Measurements from ENCODE around the gene WWP2.
"Not testable (repeated sequence)": the region's sequence is repeated elsewhere in the genome, so short reads cannot be mapped to it uniquely, and the experiment has no call there.

Gene WWP2

DNA sequence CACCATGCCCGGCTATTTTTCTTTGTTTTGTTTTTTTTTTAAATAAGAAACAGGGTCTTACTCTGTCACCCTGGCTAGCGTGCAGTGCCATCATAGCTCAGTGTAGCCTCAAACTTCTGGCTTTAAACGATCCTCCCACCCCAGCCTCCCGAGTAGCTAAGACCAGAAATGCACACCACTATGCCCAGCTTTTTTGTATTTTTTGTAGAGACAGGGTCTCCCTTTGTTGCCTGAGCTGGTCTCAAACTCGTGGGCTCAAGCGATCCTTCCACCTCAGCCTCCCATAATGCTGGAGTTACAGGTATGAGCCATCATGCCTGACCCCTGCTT lies 59.7 kb downstream of the WWP2 start:
- TF ChIP-seq, protein P1, sequence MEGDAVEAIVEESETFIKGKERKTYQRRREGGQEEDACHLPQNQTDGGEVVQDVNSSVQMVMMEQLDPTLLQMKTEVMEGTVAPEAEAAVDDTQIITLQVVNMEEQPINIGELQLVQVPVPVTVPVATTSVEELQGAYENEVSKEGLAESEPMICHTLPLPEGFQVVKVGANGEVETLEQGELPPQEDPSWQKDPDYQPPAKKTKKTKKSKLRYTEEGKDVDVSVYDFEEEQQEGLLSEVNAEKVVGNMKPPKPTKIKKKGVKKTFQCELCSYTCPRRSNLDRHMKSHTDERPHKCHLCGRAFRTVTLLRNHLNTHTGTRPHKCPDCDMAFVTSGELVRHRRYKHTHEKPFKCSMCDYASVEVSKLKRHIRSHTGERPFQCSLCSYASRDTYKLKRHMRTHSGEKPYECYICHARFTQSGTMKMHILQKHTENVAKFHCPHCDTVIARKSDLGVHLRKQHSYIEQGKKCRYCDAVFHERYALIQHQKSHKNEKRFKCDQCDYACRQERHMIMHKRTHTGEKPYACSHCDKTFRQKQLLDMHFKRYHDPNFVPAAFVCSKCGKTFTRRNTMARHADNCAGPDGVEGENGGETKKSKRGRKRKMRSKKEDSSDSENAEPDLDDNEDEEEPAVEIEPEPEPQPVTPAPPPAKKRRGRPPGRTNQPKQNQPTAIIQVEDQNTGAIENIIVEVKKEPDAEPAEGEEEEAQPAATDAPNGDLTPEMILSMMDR (conservative IDR thresholded peaks at IDR 0.05; ENCODE audit: control insufficient read depth, insufficient read depth, low read depth, low read length): no peak
- DNase-seq (ENCODE audit: low read depth): no peak
- no peak overlapping the region for H3K4me3 ChIP-seq (ENCODE audit: control insufficient read depth, low read depth, low read length)

DNA sequence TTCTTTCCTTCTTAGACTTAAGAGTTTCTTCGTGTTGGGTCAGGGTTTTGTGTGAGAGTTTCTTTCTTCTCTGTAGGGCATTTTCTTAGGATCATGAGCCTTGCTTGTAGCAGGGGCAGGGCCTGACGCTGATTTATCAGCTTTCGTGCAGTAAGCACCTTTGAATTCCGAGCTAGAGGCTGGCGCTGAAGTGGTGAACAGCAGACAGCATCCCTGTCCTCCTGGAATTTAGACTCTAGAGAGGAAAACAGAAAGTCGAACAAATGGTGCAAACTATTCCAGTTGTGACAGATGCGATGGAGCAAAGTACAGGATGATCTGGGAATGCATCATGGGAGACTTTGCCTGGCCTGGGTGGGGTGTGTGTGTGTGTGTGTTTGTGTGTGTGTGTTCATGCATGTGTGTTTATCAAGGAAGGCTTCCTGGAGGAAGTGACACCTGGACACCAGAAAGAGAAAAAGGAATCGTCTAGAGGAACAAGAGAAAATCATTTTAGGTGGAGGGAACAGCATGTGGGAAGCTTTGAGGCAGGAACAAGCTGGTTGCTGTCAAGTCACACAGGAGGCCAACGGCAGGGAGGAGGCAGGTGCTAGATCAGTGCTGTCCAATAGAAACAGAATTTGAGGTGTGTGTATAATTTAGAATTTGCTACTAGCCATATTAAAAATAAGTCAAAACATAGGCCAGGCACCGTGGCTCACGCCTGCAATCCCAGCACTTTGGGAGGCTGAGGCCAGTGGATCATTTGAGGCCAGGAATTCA lies 60.2 kb downstream of the WWP2 start:
- TF ChIP-seq, protein P1 (conservative IDR thresholded peaks at IDR 0.05; ENCODE audit: control insufficient read depth, insufficient read depth, low read depth, low read length): no peak
- no peak overlapping the region for H3K4me3 ChIP-seq (ENCODE audit: control insufficient read depth, low read depth, low read length)
- DNase-seq (ENCODE audit: low read depth): no peak

DNA sequence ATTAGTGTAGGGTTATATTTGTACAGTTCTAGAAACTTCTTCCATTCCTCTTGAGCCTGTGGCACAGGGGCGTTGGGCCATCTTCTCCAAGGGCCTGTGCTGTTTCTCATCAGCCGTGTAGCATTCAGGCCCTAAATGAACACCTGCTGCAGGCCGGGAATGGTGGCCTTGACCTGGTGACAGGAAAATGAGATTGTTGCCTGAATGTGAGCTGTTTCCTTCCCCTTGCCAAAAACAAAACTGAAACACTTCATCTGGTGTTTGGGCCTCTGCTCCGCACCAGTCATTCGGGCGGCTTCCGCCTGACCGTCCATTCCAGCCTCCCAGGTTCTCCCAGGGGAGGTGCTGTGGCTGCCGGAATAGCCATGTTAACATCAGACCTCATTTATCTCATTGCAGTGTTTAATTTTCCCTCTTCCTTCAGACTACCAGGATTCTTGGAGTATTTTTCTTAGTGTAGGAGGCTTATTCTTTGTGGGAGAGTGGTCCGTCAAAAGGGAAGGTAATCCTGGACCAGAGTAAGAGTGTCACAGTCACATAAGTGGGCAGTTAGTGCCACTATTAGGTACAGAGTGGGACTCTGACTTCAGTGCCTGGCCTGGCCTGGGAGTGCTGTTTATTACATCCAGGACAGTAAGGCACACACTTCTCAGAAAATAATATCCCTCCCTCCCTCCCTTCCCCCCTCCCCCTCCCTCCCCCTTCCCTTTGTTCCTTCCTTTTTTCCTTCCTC lies 61.9 kb downstream of the WWP2 start:
- peak; percentile 18 for DNase-seq (ENCODE audit: low read depth)
- TF ChIP-seq, protein P1 (conservative IDR thresholded peaks at IDR 0.05; ENCODE audit: control insufficient read depth, insufficient read depth, low read depth, low read length): no peak
- no peak overlapping the region for H3K4me3 ChIP-seq (ENCODE audit: control insufficient read depth, low read depth, low read length)

DNA sequence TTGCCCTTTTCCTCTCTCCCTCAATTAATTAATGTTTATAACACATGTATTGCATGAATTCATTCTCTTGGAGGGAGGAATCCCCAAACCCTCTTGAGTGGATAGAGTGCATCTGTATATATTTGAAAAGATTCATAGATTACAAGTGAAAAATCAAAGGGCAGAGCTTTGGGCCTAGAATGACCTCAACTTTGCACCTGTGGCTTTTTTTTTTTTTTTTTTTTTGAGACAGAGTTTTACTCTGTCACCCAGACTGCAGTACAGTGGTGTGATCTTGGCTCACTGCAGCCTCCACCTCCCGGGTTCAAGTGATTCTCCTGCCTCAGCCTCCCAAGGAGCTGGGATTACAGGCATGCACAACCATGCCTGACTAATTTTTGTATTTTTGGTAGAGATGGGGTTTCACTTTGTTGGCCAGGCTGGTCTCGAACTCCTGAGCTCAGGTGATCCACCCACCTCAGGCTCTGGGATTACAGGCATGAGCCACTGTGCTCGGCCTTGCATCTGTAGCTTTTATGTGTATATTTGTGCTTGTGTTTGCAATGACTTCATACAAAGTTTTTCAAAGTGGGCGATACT lies 62.5 kb downstream of the WWP2 start:
- not testable (repeated sequence) for DNase-seq (ENCODE audit: low read depth)

DNA sequence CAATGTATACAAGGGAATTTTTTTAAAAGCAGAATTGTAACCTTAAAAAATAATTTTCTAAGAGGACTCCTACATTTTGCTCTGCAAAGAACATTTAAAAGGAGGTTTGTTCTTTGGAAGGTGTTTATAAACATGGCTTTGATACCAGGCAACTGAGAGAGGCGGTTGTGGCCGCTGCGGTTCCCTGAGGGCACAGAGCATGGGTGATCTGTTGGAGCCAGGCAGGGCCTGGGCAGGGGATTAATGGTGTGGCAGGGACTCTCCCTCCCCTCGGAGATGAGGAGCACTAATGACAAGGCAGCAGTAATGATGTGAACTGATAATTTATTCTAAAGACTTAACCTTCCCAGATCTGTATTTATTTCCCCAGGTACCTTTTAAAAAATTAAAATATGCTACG lies 65.4 kb downstream of the WWP2 start:
- TF ChIP-seq, protein P1 (conservative IDR thresholded peaks at IDR 0.05; ENCODE audit: control insufficient read depth, insufficient read depth, low read depth, low read length): no peak
- no peak overlapping the region for H3K4me3 ChIP-seq (ENCODE audit: control insufficient read depth, low read depth, low read length)
- DNase-seq (ENCODE audit: low read depth): no peak

More for the DNA sequence above, 62.5 kb downstream of the WWP2 start:
- not testable (repeated sequence) for H3K4me3 ChIP-seq (ENCODE audit: control insufficient read depth, low read depth, low read length)

DNA sequence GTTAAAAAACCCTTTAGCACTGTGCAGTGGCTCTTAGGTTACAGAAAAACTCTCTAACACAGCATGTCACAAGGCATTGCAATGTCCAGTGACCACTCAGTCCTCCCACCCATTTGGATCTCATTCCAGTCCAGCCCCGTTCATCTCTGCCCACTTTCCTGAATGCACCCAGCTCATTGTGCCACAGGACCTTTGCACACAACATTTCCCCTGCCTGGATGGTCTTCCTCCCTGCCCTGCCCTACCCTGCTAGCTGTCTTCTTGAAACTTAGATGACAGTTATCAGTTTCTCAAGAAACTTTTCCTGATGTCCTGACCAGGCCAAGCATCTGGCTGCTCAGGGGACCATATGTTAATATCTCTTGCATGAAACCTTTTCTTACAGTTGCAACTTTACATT lies 67.2 kb downstream of the WWP2 start:
- no peak for DNase-seq (ENCODE audit: low read depth)
- H3K4me3 ChIP-seq (ENCODE audit: control insufficient read depth, low read depth, low read length): no peak overlapping the region
- TF ChIP-seq, protein P1 (conservative IDR thresholded peaks at IDR 0.05; ENCODE audit: control insufficient read depth, insufficient read depth, low read depth, low read length): no peak

DNA sequence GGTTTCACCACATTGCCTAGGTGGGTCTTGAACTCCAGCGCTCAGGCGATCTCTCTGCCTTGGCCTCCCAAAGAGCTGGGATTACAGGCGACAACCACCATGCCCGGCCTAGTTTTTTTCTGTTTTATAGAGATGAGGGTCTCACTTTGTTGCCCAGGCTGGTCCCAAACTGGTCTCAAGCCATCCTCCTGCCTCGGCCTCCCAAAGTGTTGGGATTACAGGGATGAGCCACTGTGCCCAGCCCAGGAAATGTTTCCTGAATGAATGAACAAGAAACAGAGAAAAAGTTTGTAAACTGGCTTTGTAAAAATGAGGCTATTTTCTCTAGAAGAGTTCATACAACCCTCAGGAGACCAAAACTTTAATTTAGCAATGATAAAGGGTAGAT lies 68.0 kb downstream of the WWP2 start:
- DNase-seq (ENCODE audit: low read depth): no peak
- TF ChIP-seq, protein P1 (conservative IDR thresholded peaks at IDR 0.05; ENCODE audit: control insufficient read depth, insufficient read depth, low read depth, low read length): no peak
- no peak overlapping the region for H3K4me3 ChIP-seq (ENCODE audit: control insufficient read depth, low read depth, low read length)
